Mammary epithelial cell (primary cell): ENCODE results near the gene PRIM2.

Experiments
- EZH2 ChIP-seq: IDR thresholded peaks from 2 replicates; pipeline ENCODE4 v1.6.1; 2012; ENCODE audit warnings: low read length, inconsistent platforms, borderline replicate concordance
- TF ChIP-seq, protein P1 (sequence below), 2 donors: IDR thresholded peaks in 1 of 2; conservative IDR thresholded peaks in 1 of 2; 2 replicates each; pipeline ENCODE4 v1.5.1; 2011 to 2012; ENCODE audit warnings: inconsistent platforms in 2 of 2, low read length in 2 of 2, mild to moderate bottlenecking in 2 of 2, control low read depth in 1 of 2, low read depth in 1 of 2; ENCODE audit not compliant: insufficient read depth in 1 of 2; ENCODE audit errors: extremely low read depth in 1 of 2

DNA sequence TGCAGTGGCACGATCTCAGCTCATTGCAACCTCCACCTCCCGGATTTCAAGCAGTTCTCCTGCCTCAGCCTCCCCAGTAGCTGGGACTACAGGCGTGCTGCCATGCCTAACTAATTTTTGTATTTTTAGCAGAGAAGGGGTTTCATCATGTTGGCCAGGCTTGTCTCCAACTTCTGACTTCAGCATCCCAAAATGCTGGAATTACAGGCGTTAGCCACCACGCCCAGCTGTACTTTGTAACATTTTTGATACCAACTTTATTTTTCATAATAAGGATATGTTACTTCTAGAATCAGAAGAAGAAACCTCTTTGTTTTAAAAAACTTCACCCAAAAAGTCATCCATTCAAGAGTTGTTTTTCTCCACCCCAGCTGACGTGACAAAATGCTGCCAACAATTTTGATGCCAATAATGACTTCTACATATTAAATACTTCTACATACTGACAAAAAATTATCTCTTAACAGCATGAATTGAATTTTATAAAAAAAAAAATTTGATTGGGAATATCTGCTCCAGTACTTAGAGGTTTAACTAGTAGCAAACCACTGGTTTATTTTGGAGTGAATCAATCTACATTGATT is 22.5 kb upstream of the PRIM2 start:
- TF ChIP-seq, protein P1, sequence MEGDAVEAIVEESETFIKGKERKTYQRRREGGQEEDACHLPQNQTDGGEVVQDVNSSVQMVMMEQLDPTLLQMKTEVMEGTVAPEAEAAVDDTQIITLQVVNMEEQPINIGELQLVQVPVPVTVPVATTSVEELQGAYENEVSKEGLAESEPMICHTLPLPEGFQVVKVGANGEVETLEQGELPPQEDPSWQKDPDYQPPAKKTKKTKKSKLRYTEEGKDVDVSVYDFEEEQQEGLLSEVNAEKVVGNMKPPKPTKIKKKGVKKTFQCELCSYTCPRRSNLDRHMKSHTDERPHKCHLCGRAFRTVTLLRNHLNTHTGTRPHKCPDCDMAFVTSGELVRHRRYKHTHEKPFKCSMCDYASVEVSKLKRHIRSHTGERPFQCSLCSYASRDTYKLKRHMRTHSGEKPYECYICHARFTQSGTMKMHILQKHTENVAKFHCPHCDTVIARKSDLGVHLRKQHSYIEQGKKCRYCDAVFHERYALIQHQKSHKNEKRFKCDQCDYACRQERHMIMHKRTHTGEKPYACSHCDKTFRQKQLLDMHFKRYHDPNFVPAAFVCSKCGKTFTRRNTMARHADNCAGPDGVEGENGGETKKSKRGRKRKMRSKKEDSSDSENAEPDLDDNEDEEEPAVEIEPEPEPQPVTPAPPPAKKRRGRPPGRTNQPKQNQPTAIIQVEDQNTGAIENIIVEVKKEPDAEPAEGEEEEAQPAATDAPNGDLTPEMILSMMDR (conservative IDR thresholded peaks at IDR 0.05 in 1 of 2, IDR thresholded peaks at IDR 0.05 in 1 of 2; ENCODE audit: extremely low read depth in 1 of 2, insufficient read depth in 1 of 2, low read depth in 1 of 2, low read length in 2 of 2), result no peak
- no peak for TF ChIP-seq EZH2
